ENCODE data around the gene ZNF254.

DNA sequence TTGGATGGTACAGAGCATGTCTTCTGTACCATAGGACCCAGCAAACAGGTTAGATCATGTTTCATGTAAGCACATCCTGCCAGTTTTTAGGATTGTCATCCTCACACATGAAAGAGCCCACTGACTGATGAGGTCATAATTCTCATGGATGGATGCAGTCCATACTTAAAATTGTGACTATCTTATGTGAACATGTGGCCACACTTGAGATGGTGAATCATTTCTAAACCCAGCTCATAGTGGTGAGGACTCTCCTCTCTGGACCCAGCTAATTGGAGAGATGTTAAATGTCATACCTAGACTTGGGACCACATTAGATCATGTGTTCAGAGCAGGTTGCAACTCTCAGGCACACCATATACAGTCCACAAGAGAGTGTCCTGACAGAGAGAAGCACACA is 24.8 kb upstream of the ZNF254 start:
- TF ChIP-seq, protein P1, sequence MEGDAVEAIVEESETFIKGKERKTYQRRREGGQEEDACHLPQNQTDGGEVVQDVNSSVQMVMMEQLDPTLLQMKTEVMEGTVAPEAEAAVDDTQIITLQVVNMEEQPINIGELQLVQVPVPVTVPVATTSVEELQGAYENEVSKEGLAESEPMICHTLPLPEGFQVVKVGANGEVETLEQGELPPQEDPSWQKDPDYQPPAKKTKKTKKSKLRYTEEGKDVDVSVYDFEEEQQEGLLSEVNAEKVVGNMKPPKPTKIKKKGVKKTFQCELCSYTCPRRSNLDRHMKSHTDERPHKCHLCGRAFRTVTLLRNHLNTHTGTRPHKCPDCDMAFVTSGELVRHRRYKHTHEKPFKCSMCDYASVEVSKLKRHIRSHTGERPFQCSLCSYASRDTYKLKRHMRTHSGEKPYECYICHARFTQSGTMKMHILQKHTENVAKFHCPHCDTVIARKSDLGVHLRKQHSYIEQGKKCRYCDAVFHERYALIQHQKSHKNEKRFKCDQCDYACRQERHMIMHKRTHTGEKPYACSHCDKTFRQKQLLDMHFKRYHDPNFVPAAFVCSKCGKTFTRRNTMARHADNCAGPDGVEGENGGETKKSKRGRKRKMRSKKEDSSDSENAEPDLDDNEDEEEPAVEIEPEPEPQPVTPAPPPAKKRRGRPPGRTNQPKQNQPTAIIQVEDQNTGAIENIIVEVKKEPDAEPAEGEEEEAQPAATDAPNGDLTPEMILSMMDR (IDR thresholded peaks at IDR 0.05): no peak
- TF ChIP-seq POLR2A (IDR thresholded peaks at IDR 0.05): no peak
